GM19372 (cell line): ENCODE results near the gene RABGAP1L.
"Not testable (repeated sequence)": the region's sequence is repeated elsewhere in the genome, so short reads cannot be mapped to it uniquely, and the experiment has no call there.

Experiments
- ATAC-seq: cut with Tn5 transposase; IDR thresholded peaks from one replicate; pipeline ENCODE4 v1.9.1; 2021; ENCODE audit warnings: mild to moderate bottlenecking, low read depth, moderate library complexity; ENCODE audit not compliant: unreplicated experiment

Gene RABGAP1L

DNA sequence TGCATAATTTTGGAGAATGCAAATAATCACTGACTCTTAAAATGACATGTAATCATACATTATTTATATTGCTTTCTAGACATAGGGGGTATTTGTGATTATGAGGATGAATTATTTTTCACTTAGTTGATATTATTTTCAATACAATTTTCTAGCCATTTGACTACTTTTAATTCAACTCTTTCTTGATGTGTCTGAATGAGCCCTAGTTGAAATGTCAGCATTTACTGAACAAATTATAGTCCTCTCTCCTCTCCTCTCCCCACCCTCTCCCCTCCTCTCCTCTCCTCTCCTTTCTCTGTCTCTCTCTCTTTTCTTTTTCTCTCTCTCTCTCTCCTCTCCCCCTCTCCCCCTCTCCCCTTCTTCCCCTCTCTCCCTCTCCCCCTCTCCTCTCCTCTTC, 483.1 kb downstream of the RABGAP1L start:
- ATAC-seq: no peak

DNA sequence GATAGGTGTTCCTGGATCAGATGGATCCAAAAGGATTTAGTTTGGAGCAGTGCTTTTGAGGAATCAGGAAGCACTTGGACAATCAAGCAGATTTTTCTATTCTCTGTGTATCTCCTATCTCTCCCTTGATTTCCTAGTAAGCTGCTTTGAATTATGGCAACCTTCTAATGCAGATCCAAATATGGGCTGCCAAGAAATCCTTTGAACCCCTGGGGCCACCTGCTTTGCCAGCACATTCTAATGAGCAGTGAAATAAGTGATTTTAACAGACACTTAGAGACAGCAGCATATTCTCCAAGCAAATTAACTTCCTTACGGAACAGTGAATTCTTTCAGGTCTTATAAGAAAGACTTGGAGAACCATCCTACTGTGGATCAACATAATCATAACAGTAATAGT, 483.9 kb downstream of the RABGAP1L start:
- no peak for ATAC-seq

DNA sequence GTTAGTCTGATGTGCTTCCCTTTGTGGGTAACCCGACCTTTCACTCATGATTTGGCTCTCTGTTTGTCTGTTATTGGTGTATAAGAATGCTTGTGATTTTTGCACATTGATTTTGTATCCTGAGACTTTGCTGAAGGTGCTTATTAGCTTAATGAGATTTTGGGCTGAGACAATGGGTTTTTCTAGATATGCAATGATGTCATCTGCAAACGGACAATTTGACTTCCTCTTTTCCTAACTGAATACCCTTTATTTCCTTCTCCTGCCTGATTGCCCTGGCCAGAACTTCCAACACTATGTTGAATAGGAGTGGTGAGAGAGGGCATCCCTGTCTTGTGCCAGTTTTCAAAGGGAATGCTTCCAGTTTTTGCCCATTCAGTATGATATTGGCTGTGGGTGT, 490.3 kb downstream of the RABGAP1L start:
- ATAC-seq: not testable (repeated sequence)

DNA sequence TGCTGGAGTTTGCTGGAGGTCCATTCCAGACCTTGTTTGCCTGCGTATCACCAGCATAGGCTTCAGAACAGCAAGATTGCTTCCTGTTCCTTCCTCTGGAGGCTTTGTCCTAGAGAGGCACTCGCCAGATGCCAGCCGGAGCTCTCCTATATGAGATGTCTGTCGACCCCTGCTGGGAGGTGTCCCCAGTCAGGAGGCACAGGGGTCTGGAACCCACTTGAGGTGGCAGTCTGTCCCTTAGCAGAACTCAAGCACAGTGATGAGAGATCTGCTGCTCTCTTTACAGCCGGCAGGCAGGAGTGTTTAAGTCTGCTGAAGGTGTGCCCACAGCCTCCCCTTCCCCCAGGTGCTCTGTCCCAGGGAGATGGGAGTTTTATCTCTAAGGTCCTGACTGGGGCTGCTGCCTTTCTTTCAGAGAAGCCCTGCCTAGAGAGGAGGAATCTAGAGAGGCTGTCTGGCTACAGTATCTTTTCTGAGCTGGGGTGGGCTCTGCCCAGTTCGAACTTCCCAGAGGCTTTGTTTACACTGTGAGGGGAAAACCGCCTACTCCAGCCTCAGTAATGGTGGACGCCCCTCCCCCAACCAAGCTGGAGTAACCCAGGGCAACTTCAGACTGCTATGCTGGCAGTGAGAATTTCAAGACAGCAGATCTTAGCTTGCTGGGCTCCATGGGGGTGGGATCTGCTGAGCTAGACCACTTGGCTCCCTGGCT, 493.4 kb downstream of the RABGAP1L start:
- ATAC-seq: no peak

DNA sequence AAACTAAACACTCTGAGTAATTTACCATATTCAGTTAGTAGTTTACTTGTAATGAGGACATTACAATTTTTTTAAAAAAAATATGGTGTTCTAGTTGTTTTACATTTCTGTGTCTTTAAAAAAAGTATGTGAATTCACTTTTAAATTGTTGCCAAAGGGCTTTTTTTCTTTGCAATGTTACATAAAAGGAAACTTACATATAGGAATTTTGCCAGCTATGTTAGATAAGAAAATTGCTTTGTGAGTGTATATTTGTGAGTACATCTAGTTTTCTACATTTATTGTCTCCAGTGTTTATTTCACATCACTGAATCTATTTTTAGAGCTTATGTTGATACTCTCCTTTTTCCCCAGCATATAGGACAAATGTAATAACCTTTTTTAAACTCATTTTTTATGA, 495.2 kb downstream of the RABGAP1L start:
- no peak for ATAC-seq

DNA sequence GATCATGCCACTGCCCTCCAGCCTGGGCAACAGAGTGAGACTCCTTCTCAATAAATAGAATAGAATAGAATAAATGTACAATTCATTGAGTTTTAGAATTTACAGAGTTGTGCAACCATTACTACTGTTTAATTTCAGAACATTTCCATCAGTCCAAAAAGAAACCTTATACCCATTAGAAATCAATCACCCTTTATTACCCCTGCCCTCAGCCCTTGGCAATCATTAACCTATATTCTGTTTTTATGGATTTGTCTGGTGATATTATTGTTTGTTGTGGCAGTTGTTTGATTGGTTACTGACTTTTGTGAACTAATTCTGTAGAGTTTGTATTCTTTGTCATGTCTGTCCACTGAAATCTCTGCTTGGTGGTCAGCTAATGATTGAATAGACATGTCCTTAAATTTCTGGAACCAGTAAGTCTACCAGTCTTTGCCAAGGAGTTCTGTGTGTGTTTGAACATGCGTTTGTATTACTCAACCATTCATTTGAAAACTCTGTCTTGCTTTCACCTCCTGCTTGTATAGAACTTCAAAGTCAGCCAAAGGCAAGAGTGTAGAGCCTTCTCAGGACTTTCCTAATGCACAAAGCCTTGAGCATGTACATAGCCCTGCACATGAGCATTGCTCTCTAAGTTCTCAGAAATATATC, 497.2 kb downstream of the RABGAP1L start:
- ATAC-seq: no peak

DNA sequence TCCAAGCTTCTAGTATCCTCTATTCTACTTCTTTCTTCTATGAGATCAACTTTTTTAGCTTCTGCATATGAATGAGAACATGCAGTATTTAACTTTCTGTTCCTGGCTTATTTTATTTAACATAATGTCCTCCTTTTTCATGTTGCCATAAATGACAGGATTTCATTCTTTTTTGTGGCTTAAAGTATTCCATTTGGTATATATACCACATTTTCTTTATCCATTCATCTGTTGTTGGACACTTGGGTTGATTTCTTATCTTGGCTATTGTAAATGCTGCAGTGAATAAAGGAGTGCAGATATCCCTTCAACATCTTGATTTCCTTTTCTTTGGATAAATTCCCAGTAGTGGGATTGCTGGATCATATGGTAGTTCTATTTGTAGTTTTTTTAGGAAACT, 498.1 kb downstream of the RABGAP1L start:
- no peak for ATAC-seq

DNA sequence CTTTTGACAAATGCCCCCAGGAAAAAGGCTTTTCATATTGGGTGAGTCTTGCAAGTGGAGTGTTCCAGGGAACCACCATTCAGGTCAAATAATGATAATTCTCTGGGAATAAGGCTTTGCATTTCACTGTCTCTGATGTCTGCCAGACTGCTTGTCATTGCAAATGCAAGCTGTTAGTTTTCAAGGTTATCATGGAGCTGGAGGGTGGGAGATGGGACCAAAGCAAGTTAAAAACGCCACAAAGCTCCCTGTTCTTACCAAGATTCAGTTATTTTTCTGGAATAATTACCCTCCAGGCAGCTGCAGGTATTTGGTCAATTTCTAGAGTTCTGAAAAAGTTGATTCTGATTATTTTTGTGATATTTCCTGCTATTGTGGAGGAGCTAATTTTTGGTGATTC, 498.6 kb downstream of the RABGAP1L start:
- ATAC-seq: no peak

DNA sequence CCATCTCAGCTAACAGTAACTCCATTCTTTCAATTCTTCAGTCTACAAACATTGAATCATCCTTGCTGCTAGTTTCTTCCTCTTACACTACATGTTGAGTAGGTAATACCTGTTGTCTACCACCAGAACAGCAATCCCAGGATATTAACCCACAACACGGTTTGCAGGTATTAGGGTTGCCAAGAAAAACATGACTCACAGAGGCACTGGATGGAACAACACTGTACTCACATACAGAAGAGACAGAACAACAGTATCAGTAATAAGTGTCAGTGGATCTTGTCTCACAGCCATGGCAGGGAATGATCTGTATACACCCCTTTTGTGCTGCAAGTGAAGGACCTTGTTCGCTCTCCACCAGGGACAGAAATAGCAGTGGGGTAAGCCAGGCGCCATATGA, 500.5 kb downstream of the RABGAP1L start:
- no peak for ATAC-seq

DNA sequence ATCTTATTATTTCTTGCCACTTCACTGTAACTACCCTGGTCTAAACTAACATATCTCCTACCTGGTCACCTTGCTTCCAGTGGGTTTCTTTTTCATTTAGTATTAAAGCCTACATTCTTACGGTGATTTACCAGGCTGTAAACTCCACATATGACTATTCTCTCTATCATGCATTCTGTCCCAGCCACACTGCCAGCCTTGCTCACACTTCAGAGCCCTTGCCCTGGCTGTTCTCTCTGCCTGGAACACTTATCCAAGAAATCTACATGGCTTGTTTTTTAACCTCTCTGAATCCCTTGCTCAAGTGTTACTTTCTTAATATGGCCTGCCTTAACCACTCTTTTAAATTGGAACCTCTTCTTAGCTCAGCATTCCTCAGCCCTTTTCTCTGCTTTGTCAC, 501.2 kb downstream of the RABGAP1L start:
- ATAC-seq: no peak

DNA sequence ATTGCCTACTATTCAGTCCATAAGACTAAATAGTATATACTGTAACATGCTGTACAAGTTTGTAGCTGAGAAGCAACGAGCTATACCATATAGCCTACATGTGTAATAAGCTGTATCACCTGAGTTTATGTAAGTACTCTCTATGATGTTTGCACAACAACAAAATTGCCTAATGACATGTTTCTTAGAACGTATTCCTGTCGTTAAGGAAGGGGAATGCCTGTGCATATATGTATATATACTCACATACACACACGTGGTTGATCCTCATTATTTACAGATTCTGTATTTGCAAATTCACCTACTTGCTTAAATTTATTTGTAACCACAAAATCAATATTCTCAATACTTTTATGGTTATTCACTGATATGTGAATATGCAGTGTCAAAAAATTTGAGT, 504.0 kb downstream of the RABGAP1L start:
- ATAC-seq: no peak

DNA sequence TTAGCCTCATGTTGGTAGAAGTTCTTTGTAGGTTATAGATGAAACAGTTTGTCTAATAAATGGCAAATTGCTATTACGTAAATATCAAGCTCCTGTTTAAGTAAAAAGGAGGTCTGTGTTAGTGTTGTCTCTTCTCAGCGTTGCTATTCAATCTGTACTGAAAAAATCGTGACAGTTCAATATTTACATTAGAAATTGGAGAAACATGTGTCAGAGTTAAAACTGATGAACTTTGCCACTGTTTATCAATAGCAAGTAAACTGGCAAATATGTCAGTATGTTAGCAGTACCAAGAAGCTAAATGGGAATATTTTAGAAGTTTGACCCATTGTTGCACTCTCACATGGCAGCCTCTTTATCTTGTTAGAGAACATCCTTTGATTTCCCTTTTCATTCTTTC, 506.9 kb downstream of the RABGAP1L start:
- no peak for ATAC-seq

DNA sequence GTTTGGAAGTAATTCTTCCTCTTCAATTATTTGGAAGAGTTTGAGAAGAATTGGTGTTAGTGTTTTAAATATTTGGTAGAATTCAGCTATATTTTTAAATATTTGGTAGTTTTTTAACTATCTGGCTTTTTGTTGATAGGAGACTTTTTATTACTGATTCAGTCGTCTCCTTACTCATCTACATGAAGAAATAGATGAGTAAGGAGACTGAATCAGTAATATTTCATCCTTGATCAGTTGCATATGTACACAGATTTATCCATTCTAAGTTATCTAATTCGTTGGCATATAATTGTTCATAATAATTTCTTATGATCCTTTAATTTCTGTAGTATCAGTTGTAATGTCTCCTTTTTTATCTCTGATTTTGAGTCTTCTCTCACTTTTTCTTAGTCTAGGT, 512.5 kb downstream of the RABGAP1L start:
- no peak for ATAC-seq

DNA sequence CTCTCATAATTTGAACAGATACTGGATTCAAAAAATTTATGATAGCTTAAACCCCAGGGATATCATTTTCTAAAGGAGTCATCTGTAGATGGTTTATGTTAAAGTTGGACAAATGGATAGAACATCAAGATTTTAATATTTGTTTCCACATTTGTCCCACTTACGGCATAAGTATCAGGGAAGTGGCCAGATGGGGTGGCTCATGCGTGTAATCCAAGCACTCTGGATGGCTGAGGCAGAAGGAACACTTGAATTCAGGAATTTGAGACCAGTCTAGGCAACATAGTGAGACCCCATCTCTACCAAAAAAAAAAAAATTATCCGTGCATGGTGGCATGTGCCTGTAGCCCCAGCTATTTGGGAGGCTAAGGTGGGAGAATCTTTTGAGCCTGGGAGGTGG, 517.5 kb downstream of the RABGAP1L start:
- ATAC-seq: no peak

DNA sequence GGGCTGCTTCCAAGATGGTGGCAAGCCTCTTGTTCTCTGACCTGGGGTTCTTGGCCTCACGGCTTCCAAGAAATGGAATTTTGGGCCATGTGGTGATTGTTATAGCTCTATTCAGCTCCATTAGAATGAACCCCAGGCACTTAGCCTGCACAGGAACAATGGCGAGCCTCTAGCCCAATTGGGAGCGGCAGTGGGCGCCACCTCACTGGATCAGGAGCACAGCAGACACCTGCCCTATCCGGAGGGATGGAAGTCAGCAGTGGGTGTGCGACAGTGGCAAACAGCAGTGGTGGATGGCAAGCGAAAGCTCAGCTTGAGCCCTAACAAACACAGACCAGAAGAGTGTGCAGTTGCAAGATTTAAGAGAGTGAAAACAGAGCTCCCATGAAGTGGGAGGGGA, 519.3 kb downstream of the RABGAP1L start:
- no peak for ATAC-seq

DNA sequence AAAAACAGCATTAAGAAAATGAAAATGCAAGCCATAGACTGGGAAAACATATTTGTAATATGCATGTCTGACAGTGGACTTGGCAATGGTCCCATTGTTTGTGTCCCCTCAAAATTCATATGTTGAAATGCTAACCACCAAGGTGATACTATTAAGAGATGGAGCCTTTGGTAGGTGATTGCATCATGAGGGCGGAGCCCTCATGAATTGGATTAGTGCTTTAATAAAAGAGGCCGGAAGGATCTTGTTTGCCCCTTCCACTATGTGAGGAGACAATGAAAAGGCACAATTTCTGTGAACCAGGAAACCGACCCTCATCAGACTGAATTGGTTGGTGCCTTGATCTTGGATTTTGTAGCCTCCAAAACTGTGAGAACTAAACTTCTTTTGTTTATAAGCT, 520.8 kb downstream of the RABGAP1L start:
- no peak for ATAC-seq

DNA sequence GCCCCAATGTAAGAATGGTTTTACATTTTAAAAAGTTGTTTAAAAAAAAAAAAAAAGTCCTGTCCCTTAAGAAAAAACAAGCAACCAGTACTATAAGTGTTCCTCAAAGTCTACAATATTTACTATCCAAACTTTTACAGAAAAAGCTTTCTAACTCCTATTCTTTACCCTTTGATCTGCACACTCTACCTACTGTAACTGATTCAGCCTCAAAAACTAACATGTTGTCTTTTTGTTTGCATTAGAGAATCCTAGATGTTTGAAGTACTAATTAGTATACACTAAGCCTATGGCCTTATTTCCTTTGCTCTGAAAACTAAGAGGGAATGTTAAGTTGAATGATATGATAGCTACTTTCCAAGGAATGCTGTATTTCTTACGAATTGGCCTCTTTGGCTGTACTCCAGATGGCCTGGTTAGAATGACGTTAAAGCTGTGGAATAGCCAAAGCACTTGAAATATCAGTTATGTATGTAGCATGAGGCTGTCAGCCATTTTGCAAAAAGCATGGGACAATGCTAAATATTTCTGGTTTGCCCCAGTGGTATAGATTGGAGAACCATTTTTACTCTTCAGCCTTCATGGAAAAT, 523.2 kb downstream of the RABGAP1L start:
- ATAC-seq: no peak

DNA sequence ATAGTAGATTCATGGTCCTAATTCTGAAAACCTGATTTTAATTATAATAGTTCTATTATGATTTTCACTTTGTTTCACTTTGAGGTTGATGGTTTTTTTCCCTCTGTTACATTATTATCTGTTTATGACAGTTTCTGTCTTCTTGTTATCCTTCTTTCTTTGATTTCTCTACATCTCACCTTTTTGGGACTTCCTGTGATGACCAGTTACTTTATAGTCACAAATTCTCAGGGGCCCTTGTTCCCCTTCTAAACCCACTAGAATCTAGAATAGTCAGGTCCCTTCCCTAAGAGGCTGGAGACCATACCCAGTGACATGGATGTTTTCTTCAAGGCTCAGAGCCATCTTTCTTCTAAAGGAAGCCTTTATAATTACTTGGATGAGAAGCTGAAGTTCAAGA, 526.9 kb downstream of the RABGAP1L start:
- ATAC-seq: no peak

DNA sequence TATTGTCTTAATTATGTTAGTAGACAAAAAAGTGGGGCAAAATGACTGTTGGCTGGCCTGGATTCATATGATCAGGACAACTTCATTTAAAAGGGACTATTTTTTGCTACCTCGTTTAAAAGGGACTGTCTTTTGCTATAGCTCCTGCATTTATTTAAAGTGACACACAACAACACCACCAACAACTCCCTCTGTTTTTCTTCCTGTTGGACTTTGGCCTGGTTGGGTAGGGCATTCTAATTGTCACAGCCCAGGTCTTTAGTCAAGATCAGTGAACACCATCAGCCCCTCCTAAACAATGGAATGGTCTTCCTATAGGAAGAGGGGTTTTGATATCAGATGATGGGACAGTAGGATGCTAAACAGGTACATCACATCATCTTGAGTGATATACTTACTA, 530.2 kb downstream of the RABGAP1L start:
- ATAC-seq: no peak

DNA sequence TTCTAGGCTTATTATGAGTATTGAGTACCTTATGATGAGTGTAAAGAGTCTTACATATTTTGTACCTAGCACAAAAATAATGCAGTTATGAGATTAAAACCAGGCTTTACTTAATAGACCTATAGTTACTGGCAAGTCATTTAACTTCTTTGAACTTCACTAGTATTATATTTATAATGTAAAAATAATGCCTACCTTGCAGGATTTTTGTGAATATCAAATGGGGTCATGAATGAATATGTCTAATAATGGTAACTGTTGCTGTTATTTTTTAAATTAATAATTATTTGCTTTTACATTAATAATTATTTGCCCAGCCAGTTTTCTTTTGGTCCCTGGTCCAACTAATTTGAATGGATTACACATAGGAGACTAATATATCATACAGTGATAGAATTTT, 530.9 kb downstream of the RABGAP1L start:
- ATAC-seq: no peak

DNA sequence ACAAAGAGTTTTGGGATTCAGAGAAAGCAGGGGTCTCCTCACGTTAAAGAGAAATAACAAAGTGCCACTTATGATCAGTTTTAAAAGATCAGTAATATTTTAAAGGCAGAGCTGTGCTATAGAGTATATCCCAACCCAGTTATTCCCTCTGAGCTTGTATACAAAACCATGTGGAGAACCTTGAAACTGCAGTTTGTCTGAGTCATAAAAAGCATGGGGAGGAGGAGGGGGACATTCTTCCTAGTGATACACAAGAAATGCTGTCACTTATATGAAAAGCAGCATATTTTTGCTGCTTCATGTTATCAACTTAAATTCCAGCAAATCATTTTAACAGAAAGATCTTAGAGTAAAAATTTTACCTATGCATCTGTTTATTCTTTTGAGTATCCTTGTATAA, 533.0 kb downstream of the RABGAP1L start:
- ATAC-seq: no peak

DNA sequence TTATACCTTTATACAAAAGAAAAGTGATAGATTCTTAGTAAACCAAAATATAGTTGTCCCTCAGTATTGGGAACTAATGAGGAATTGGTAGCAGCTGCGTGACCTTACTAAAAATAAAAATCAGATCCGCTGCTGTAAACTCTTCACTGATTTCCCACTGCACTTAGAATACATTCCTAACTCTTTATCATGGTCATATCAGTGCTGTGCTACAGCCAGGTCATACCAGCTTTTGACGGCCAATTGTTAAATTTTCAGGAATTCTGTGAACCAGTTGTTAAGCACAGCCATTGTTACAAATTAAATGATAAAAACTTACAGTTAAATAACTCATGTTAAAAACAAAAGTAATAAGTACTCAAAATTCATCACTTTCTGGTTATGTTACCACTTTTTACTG, 533.8 kb downstream of the RABGAP1L start:
- no peak for ATAC-seq
